Measurements from ENCODE around the gene FYN. TPM values are rescaled to one million over a fixed set of nuclear protein-coding genes. Genes with fewer than 3 reads are reported as not detected.

Gene FYN
- total and polyA plus RNA-seq, 10 of the 15 experiments (the other 5 are each of a cell fraction or from before 2014, with no cell fraction given): 51.4 to 247 (median 138) TPM

- no TSS peak for BruUV-seq (replicated peaks)
- SMC1A ChIA-PET (ENCODE audit: uncharacterized antibody, unreplicated experiment): interaction anchor here (1.1 to 8.2 kb wide), 5 partner anchors 10 to 272 kb away, joined by 3 to 181 read pairs (median 49); no protein-coding TSS in a partner anchor
- Histone ChIP-seq H3K4me3 (no peak overlapping the region), H4K20me1 (ENCODE audit: control insufficient read depth, insufficient read depth) (no peaks in the 10 kb centered on the region), H3K27me3 (replicated peaks in 1 of 2; ENCODE audit: control insufficient read depth in 2 of 2, insufficient read depth in 2 of 2, low read length in 1 of 2) (no peaks in the 10 kb centered on the region), H3K4me1 (ENCODE audit: control insufficient read depth, insufficient read depth, low read length) (peaks cover 37% of the 10 kb centered on the region), H3K79me2 (ENCODE audit: control insufficient read depth, insufficient read depth, low read length) (peaks cover 30% of the 10 kb centered on the region), H2AFZ (ENCODE audit: control insufficient read depth, low read depth, low read length) (no peak overlapping the region), H3K36me3 (ENCODE audit: control insufficient read depth in 2 of 2, insufficient read depth in 2 of 2, low read length in 1 of 2) (peaks cover 9 to 22% of the 10 kb centered on the region in 2 experiments), H3K4me2 (ENCODE audit: control insufficient read depth, insufficient read depth) (no peak overlapping the region), H3K27ac (ENCODE audit: control insufficient read depth, insufficient read depth) (no peak overlapping the region), H3K9ac (ENCODE audit: control insufficient read depth, insufficient read depth, low read length) (no peak overlapping the region), H3K9me3 (replicated peaks; ENCODE audit: control insufficient read depth, insufficient read depth, low read length) (no peaks in the 10 kb centered on the region)
- FAIRE-seq (no peak), DNase-seq (ENCODE audit: low read depth, low spot score) (no peak), ATAC-seq (no peak)
- POLR2A ChIA-PET: interaction anchor here (1.1 kb wide), 1 partner anchor 68 kb away, joined by 3 read pairs; no protein-coding TSS in a partner anchor
- WGBS (ENCODE audit: insufficient coverage, insufficient replicate concordance, low lambda C conversion rate, missing lambda C conversion rate): 74% methylated on average over 12 of the region's 12 CpGs
- intact Hi-C loops (cut with micrococcal nuclease; ENCODE audit: unreplicated experiment): loop anchor here (5.0 kb wide), 1 partner anchor 151 kb away; the partner anchor contains the start of gene FYN
- CTCF ChIA-PET: interaction anchor here (1.0 to 5.9 kb wide), 6 partner anchors 11 to 322 kb away, joined by 3 to 30 read pairs (median 5); no protein-coding TSS in a partner anchor
- TF ChIP-seq ETV6 (conservative IDR thresholded peaks at IDR 0.05 in 1 of 2, IDR thresholded peaks at IDR 0.05 in 1 of 2; ENCODE audit: borderline replicate concordance in 1 of 2, low read depth in 1 of 2): no peak
- in situ Hi-C loops (cut with MboI): loop anchor here (25.0 kb wide), 1 partner anchor 591 kb away; no protein-coding TSS in a partner anchor
- RAD21 ChIA-PET (ENCODE audit: unreplicated experiment): interaction anchor here (1.0 to 6.4 kb wide), 6 partner anchors 32 to 271 kb away, joined by 3 to 75 read pairs (median 10); no protein-coding TSS in a partner anchor
Observed at GRCh38 chr6:111720931-111721496, 152.2 kb downstream of the FYN start.

GRCh38 chr6:111718990-111719389, 154.3 kb downstream of the FYN start:
- BruUV-seq (replicated peaks): no TSS peak
- Histone ChIP-seq H3K9me3 (replicated peaks; ENCODE audit: control insufficient read depth, insufficient read depth, low read length) (no peaks in the 10 kb centered on the region), H3K27me3 (replicated peaks in 1 of 2; ENCODE audit: control insufficient read depth in 2 of 2, insufficient read depth in 2 of 2, low read length in 1 of 2) (no peaks in the 10 kb centered on the region), H4K20me1 (ENCODE audit: control insufficient read depth, insufficient read depth) (no peaks in the 10 kb centered on the region), H2AFZ (ENCODE audit: control insufficient read depth, low read depth, low read length) (no peak overlapping the region), H3K4me3 (no peak overlapping the region), H3K27ac (ENCODE audit: control insufficient read depth, insufficient read depth) (no peak overlapping the region), H3K36me3 (ENCODE audit: control insufficient read depth in 2 of 2, insufficient read depth in 2 of 2, low read length in 1 of 2) (peaks cover 12 to 27% of the 10 kb centered on the region in 2 experiments), H3K79me2 (ENCODE audit: control insufficient read depth, insufficient read depth, low read length) (peaks cover 22% of the 10 kb centered on the region), H3K9ac (ENCODE audit: control insufficient read depth, insufficient read depth, low read length) (no peak overlapping the region), H3K4me1 (ENCODE audit: control insufficient read depth, insufficient read depth, low read length) (peaks cover 17% of the 10 kb centered on the region), H3K4me2 (ENCODE audit: control insufficient read depth, insufficient read depth) (no peak overlapping the region)
- ChIA-PET RAD21 (ENCODE audit: unreplicated experiment) (no interaction called here), POLR2A (interaction anchor here (0.7 kb wide), 1 partner anchor 45 kb away, joined by 5 read pairs; no protein-coding TSS in a partner anchor), CTCF (no interaction called here), SMC1A (ENCODE audit: uncharacterized antibody, unreplicated experiment) (interaction anchor here (0.8 to 1.6 kb wide), 2 partner anchors 74 to 266 kb away, joined by 3 to 4 read pairs; no protein-coding TSS in a partner anchor)
- intact Hi-C loops (cut with micrococcal nuclease; ENCODE audit: unreplicated experiment) (no loop called here), in situ Hi-C loops (cut with MboI) (loop anchor here (25.0 kb wide), 1 partner anchor 593 kb away; no protein-coding TSS in a partner anchor)
- FAIRE-seq (no peak), ATAC-seq (no peak), DNase-seq (ENCODE audit: low read depth, low spot score) (no peak)
- WGBS (ENCODE audit: insufficient coverage, insufficient replicate concordance, low lambda C conversion rate, missing lambda C conversion rate): 62% methylated on average over 3 of the region's 3 CpGs
- TF ChIP-seq KDM1A (IDR thresholded peaks at IDR 0.05; ENCODE audit: borderline replicate concordance) (no peak), ZBTB40 (IDR thresholded peaks at IDR 0.05; ENCODE audit: borderline replicate concordance) (no peak), PKNOX1 (IDR thresholded peaks at IDR 0.05) (no peak), SMARCA5 (IDR thresholded peaks at IDR 0.05) (no peak), TCF7 (IDR thresholded peaks at IDR 0.05; ENCODE audit: borderline replicate concordance) (no peak), HDAC6 (IDR thresholded peaks at IDR 0.05; ENCODE audit: unreplicated experiment) (no peak), FOS (IDR thresholded peaks at IDR 0.05; ENCODE audit: borderline replicate concordance, extremely low read depth, insufficient read length) (no peak)
